NCI-H1048 (cell line): ENCODE data around the gene UBE2Q1.

Experiments
- DNase-seq: peaks from one replicate; lab custom pipeline; 2025; lab: John Stamatoyannopoulos, UW

UBE2Q1 gene

GRCh38 chr1:154502744-154503115, 55.7 kb downstream of the UBE2Q1 start:
- no peak for DNase-seq

GRCh38 chr1:154502066-154502743, 56.3 kb downstream of the UBE2Q1 start, which contains the start of the genes SHE and TDRD10:
Gene SHE, minus strand, starts transcription at chr1:154502412. Its CDS starts 386 bp downstream, at chr1:154502026.
Gene TDRD10, plus strand, starts transcription at chr1:154502219. Its CDS starts 4,685 bp downstream, at chr1:154506904.
- DNase-seq: no peak

GRCh38 chr1:154501423-154502065, 56.9 kb downstream of the UBE2Q1 start:
- DNase-seq: no peak

GRCh38 chr1:154500533-154500932, 57.9 kb downstream of the UBE2Q1 start:
- no peak for DNase-seq

- DNase-seq: no peak
These were observed 59.0 kb downstream of the UBE2Q1 start for GRCh38 chr1:154499446-154499845.
